ENCODE measurements around the gene ISG20.
A peak's percentile ranks its signal among the peaks of the same experiment; 100 is the strongest.

The ISG20 gene

GRCh38 chr15:88624156-88624970, 14.5 kb upstream of the ISG20 start:
- TF ChIP-seq CTCF (IDR thresholded peaks at IDR 0.05): no peak
- TF ChIP-seq ZFX (IDR thresholded peaks at IDR 0.05; ENCODE audit: borderline replicate concordance): no peak
- H3K27ac ChIP-seq: peak overlapping the region; percentile 89

- peak overlapping the region; percentile 89 for H3K27ac ChIP-seq
- TF ChIP-seq ZFX (IDR thresholded peaks at IDR 0.05; ENCODE audit: borderline replicate concordance) (no peak), CTCF (IDR thresholded peaks at IDR 0.05) (no peak)
Observed at GRCh38 chr15:88624971-88625490, 13.8 kb upstream of the ISG20 start.

GRCh38 chr15:88625943-88626741, 12.7 kb upstream of the ISG20 start:
- no peak overlapping the region for H3K27ac ChIP-seq
- no peak for TF ChIP-seq ZFX (IDR thresholded peaks at IDR 0.05; ENCODE audit: borderline replicate concordance)
- no peak for TF ChIP-seq CTCF (IDR thresholded peaks at IDR 0.05)

- no peak overlapping the region for H3K27ac ChIP-seq
- TF ChIP-seq CTCF (IDR thresholded peaks at IDR 0.05) (no peak), ZFX (IDR thresholded peaks at IDR 0.05; ENCODE audit: borderline replicate concordance) (no peak)
Observed at GRCh38 chr15:88627463-88627862, 11.4 kb upstream of the ISG20 start.

- no peak overlapping the region for H3K27ac ChIP-seq
- TF ChIP-seq ZFX (IDR thresholded peaks at IDR 0.05; ENCODE audit: borderline replicate concordance) (no peak), CTCF (IDR thresholded peaks at IDR 0.05) (no peak)
Observed at GRCh38 chr15:88628018-88628654, 10.7 kb upstream of the ISG20 start.

- 0 out of 2 replicates have a peak overlapping the region, but pooled peaks have one; percentile 13 for H3K27ac ChIP-seq
- TF ChIP-seq CTCF (IDR thresholded peaks at IDR 0.05) (no peak), ZFX (IDR thresholded peaks at IDR 0.05; ENCODE audit: borderline replicate concordance) (no peak)
Observed at GRCh38 chr15:88629071-88629470, 9.7 kb upstream of the ISG20 start.

All from 22Rv1 (cell line).